ENCODE results near the gene GUCY1A2.

DNA sequence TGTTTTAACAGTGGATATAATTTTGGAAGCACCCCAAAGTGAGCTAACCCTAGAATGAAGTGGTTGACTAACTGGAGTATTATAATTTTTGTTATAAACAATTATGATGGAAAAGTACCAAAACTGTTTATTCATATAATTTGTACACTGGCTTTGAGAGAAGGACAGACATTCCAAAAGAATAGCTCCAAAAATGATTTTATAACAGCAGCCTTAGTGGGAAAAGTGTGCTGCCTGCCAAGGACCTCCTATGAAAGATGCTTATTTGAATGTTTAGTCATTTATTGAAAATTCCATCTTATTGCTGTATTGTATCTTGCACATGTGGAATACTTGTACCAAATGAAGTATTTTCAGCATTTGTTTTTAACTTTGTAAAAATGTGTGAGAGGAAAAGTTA, 169.8 kb downstream of the GUCY1A2 start:
- TF ChIP-seq POLR2A (IDR thresholded peaks at IDR 0.05) (no peak), EP300 (IDR thresholded peaks at IDR 0.05; ENCODE audit: low read depth) (no peak)
- TF ChIP-seq, protein P1, sequence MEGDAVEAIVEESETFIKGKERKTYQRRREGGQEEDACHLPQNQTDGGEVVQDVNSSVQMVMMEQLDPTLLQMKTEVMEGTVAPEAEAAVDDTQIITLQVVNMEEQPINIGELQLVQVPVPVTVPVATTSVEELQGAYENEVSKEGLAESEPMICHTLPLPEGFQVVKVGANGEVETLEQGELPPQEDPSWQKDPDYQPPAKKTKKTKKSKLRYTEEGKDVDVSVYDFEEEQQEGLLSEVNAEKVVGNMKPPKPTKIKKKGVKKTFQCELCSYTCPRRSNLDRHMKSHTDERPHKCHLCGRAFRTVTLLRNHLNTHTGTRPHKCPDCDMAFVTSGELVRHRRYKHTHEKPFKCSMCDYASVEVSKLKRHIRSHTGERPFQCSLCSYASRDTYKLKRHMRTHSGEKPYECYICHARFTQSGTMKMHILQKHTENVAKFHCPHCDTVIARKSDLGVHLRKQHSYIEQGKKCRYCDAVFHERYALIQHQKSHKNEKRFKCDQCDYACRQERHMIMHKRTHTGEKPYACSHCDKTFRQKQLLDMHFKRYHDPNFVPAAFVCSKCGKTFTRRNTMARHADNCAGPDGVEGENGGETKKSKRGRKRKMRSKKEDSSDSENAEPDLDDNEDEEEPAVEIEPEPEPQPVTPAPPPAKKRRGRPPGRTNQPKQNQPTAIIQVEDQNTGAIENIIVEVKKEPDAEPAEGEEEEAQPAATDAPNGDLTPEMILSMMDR (IDR thresholded peaks at IDR 0.05), result no peak

Measured in transverse colon (tissue), 3 donors.